NCI-H2227 (cell line): ENCODE measurements around the gene CNST.
"Not testable (repeated sequence)": the region's sequence is repeated elsewhere in the genome, so short reads cannot be mapped to it uniquely, and the experiment has no call there.

Experiments used
- DNase-seq: peaks from one replicate; lab custom pipeline; 2025; ENCODE audit not compliant: unreplicated experiment; lab: John Stamatoyannopoulos, UW

Gene CNST

GRCh38 chr1:246705368-246705767 lies 139.1 kb downstream of the CNST start:
- no peak for DNase-seq

GRCh38 chr1:246708166-246708565 lies 141.9 kb downstream of the CNST start:
- no peak for DNase-seq

GRCh38 chr1:246709196-246709595 lies 142.9 kb downstream of the CNST start:
- no peak for DNase-seq

- no peak for DNase-seq
Measured at GRCh38 chr1:246709835-246710234, 143.6 kb downstream of the CNST start.

- DNase-seq = no peak
Measured at GRCh38 chr1:246711548-246712003, 145.3 kb downstream of the CNST start.

GRCh38 chr1:246712428-246712827 lies 146.2 kb downstream of the CNST start:
- not testable (repeated sequence) for DNase-seq
